Nephron progenitor cell (in vitro differentiated cells): ENCODE data around the gene SEMA3C.

Experiments
- DNase-seq: peaks from one replicate; pipeline ENCODE4 v3.0.0; 2021
- H3K27ac Mint-ChIP-seq: 2 replicates; pipeline ENCODE4 v1.8.0; 2021; ENCODE audit warnings: mild to moderate bottlenecking, moderate library complexity, mixed read lengths
- H3K27me3 Mint-ChIP-seq: 2 replicates; pipeline ENCODE4 v1.8.0; 2021; ENCODE audit warnings: mild to moderate bottlenecking, low read depth, mixed read lengths; ENCODE audit not compliant: poor library complexity
- H3K36me3 Mint-ChIP-seq: 2 replicates; pipeline ENCODE4 v1.8.0; 2021; ENCODE audit warnings: low read depth, mixed read lengths
- H3K4me1 Mint-ChIP-seq: 2 replicates; pipeline ENCODE4 v1.8.0; 2021; ENCODE audit warnings: mixed read lengths
- H3K4me3 Mint-ChIP-seq: 2 replicates; pipeline ENCODE4 v1.8.0; 2021; ENCODE audit warnings: mild to moderate bottlenecking, moderate library complexity, mixed read lengths
- H3K9me3 Mint-ChIP-seq: 2 replicates; pipeline ENCODE4 v1.8.0; 2021; ENCODE audit warnings: mild to moderate bottlenecking, moderate library complexity, mixed read lengths
- CTCF ChIP-seq: fragments of 200-600 bp; sonication (generic); IDR thresholded peaks from 2 replicates; pipeline ENCODE4 v1.5.0; 2021; ENCODE audit warnings: antibody characterized with exemption

Gene SEMA3C

GRCh38 chr7:80768756-80769155 lies 150.1 kb downstream of the SEMA3C start:
- Mint-ChIP-seq H3K36me3 (peaks cover 67% of the 10 kb centered on the region), H3K27me3 (no peaks in the 10 kb centered on the region), H3K4me1 (peaks cover 56% of the 10 kb centered on the region), H3K27ac (no peak overlapping the region), H3K4me3 (no peak overlapping the region), H3K9me3 (no peaks in the 10 kb centered on the region)
- DNase-seq: no peak
- no peak for TF ChIP-seq CTCF

GRCh38 chr7:80767654-80768053 lies 151.2 kb downstream of the SEMA3C start:
- no peak overlapping the region for H3K4me3 Mint-ChIP-seq
- H3K4me1 Mint-ChIP-seq: peaks cover 53% of the 10 kb centered on the region
- no peaks in the 10 kb centered on the region for H3K9me3 Mint-ChIP-seq
- H3K27me3 Mint-ChIP-seq: no peaks in the 10 kb centered on the region
- no peak for DNase-seq
- H3K36me3 Mint-ChIP-seq: peaks cover 70% of the 10 kb centered on the region
- no peak overlapping the region for H3K27ac Mint-ChIP-seq
- no peak for TF ChIP-seq CTCF

GRCh38 chr7:80766724-80767123 lies 152.1 kb downstream of the SEMA3C start:
- H3K4me3 Mint-ChIP-seq: no peak overlapping the region
- H3K4me1 Mint-ChIP-seq: peaks cover 43% of the 10 kb centered on the region
- no peaks in the 10 kb centered on the region for H3K27me3 Mint-ChIP-seq
- peak overlapping the region; percentile 73 for H3K27ac Mint-ChIP-seq
- no peaks in the 10 kb centered on the region for H3K9me3 Mint-ChIP-seq
- no peak for DNase-seq
- no peak for TF ChIP-seq CTCF
- H3K36me3 Mint-ChIP-seq: peaks cover 70% of the 10 kb centered on the region

- peaks cover 39% of the 10 kb centered on the region for H3K4me1 Mint-ChIP-seq
- H3K9me3 Mint-ChIP-seq: no peaks in the 10 kb centered on the region
- no peak overlapping the region for H3K4me3 Mint-ChIP-seq
- H3K27me3 Mint-ChIP-seq: no peaks in the 10 kb centered on the region
- no peak for TF ChIP-seq CTCF
- H3K27ac Mint-ChIP-seq: no peak overlapping the region
- H3K36me3 Mint-ChIP-seq: peaks cover 58% of the 10 kb centered on the region
- no peak for DNase-seq
Observed at GRCh38 chr7:80764132-80764531, 154.7 kb downstream of the SEMA3C start.

- Mint-ChIP-seq H3K4me3 (no peak overlapping the region), H3K4me1 (peaks cover 40% of the 10 kb centered on the region), H3K36me3 (peaks cover 58% of the 10 kb centered on the region), H3K27me3 (no peaks in the 10 kb centered on the region), H3K9me3 (no peaks in the 10 kb centered on the region), H3K27ac (no peak overlapping the region)
- no peak for DNase-seq
- no peak for TF ChIP-seq CTCF
Observed at GRCh38 chr7:80763704-80764103, 155.1 kb downstream of the SEMA3C start.

- Mint-ChIP-seq H3K4me3 (no peak overlapping the region), H3K36me3 (peaks cover 58% of the 10 kb centered on the region), H3K27ac (peak overlapping the region; percentile 65), H3K9me3 (no peaks in the 10 kb centered on the region), H3K27me3 (no peaks in the 10 kb centered on the region), H3K4me1 (peaks cover 40% of the 10 kb centered on the region)
- no peak for DNase-seq
- TF ChIP-seq CTCF: no peak
Observed at GRCh38 chr7:80763289-80763688, 155.6 kb downstream of the SEMA3C start.
